Peyer's patch (tissue), 4 donors: Measurements from ENCODE around the gene SCAMP3. TPM values are rescaled to one million over a fixed set of nuclear protein-coding genes. Genes with fewer than 3 reads are reported as not detected.

ENCODE experiments used
- DNase-seq, 3 donors: peaks; one replicate each; pipeline ENCODE4 v3.0.0-alpha.2; 2017 to 2019
- H3K27ac ChIP-seq, 4 donors: fragments of 200-600 bp; sonication (generic); one replicate each; pipeline ENCODE4 v1.5.1; 2016 to 2019
- H3K27me3 ChIP-seq, 2 donors: fragments of 200-600 bp; sonication (generic); one replicate each; pipeline ENCODE4 v1.5.1; 2019
- H3K36me3 ChIP-seq, 3 donors: fragments of 200-600 bp; sonication (generic); one replicate each; pipeline ENCODE4 v1.5.1; 2016 to 2019
- H3K4me1 ChIP-seq, 4 donors: fragments of 200-600 bp; sonication (generic); one replicate each; pipeline ENCODE4 v1.5.1; 2016 to 2019
- H3K4me3 ChIP-seq, 4 donors: fragments of 200-600 bp; sonication (generic); 1 replicate in 3 of 4; 2 replicates in 1 of 4; pipeline ENCODE4 v1.5.1; 2016 to 2019; ENCODE audit warnings: mild to moderate bottlenecking in 1 of 4
- H3K9me3 ChIP-seq, 4 donors: fragments of 200-600 bp; sonication (generic); one replicate each; pipeline ENCODE4 v1.5.1; 2016 to 2019; ENCODE audit warnings: mild to moderate bottlenecking in 1 of 4
- CTCF ChIP-seq, 6 experiments: fragments of 450-650 bp in 4 of 6; fragments of 200-600 bp in 2 of 6; sonication (generic) in 1 of 6; IDR thresholded peaks; one replicate each; pipeline ENCODE4 v1.5.1; 2017 to 2019; ENCODE audit warnings: antibody characterized with exemption in 6 of 6, mild to moderate bottlenecking in 3 of 6, moderate library complexity in 1 of 6
- POLR2A ChIP-seq, 2 donors: fragments of 450-650 bp; IDR thresholded peaks; one replicate each; pipeline ENCODE4 v1.5.1; 2017; ENCODE audit warnings: antibody characterized with exemption in 2 of 2, mild to moderate bottlenecking in 2 of 2, moderate library complexity in 2 of 2
- total RNA-seq, 4 donors: library from RNA; depleted of rRNA; stranded (reverse); fragments of >200 nt; gene quantifications; one replicate each; pipeline ENCODE4 v1.1.0, GENCODE V29; 2016

SCAMP3 gene
- total RNA-seq, 4 donors from 2014 or later, result 34.7 to 63.7 (median 49.2) TPM

DNA sequence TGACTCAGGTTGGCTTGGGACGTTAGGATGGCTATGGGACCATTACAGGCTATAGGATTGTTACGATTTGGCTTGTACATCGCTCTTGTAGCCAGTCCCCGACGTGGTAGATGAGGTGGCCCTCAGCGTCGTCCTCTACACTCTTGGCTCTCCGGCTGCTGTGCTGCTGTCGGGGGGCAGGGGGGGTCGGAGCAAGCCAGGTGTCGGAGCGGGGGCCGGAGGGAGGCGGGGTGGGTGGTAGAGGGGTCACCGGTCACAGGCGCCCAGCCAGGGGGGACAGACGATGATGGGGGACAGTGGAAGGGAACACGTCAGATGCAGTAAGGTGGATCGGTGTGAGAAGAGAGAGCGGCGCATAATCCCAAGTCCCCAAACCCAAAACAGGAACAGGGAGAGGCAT is 6.5 kb upstream of the SCAMP3 start:
- H3K27ac ChIP-seq, result no peak overlapping the region
- H3K27me3 ChIP-seq, result no peaks in the 10 kb centered on the region
- TF ChIP-seq POLR2A (IDR thresholded peaks at IDR 0.05), result no peak
- TF ChIP-seq CTCF (IDR thresholded peaks at IDR 0.05), result no peak
- no peak for DNase-seq
- H3K4me3 ChIP-seq, result no peak overlapping the region
- peaks cover 0 to 80% (median 4%) of the 10 kb centered on the region in 3 donors for H3K36me3 ChIP-seq
- H3K9me3 ChIP-seq, result no peaks in the 10 kb centered on the region
- peaks cover 0 to 16% (median 6%) of the 10 kb centered on the region in 4 donors for H3K4me1 ChIP-seq

GRCh38 chr1:155267373-155267772 is 5.2 kb upstream of the SCAMP3 start:
- no peak for DNase-seq
- Histone ChIP-seq H3K9me3 (no peaks in the 10 kb centered on the region), H3K36me3 (peaks cover 0 to 88% (median 4%) of the 10 kb centered on the region in 3 donors), H3K4me1 (peaks cover 0 to 17% (median 3%) of the 10 kb centered on the region in 4 donors), H3K27ac (no peak overlapping the region), H3K4me3 (no peak overlapping the region), H3K27me3 (no peaks in the 10 kb centered on the region)
- no peak for TF ChIP-seq POLR2A (IDR thresholded peaks at IDR 0.05)
- no peak for TF ChIP-seq CTCF (IDR thresholded peaks at IDR 0.05)

- no peaks in the 10 kb centered on the region for H3K9me3 ChIP-seq
- no peak overlapping the region for H3K27ac ChIP-seq
- peaks cover 0 to 88% (median 4%) of the 10 kb centered on the region in 3 donors for H3K36me3 ChIP-seq
- peaks cover 0 to 10% (median 1%) of the 10 kb centered on the region in 4 donors for H3K4me1 ChIP-seq
- DNase-seq, result no peak
- no peak overlapping the region for H3K4me3 ChIP-seq
- TF ChIP-seq CTCF (IDR thresholded peaks at IDR 0.05) (no peak), POLR2A (IDR thresholded peaks at IDR 0.05) (no peak)
- no peaks in the 10 kb centered on the region for H3K27me3 ChIP-seq
Observed at GRCh38 chr1:155266553-155266952, 4.4 kb upstream of the SCAMP3 start.

DNA sequence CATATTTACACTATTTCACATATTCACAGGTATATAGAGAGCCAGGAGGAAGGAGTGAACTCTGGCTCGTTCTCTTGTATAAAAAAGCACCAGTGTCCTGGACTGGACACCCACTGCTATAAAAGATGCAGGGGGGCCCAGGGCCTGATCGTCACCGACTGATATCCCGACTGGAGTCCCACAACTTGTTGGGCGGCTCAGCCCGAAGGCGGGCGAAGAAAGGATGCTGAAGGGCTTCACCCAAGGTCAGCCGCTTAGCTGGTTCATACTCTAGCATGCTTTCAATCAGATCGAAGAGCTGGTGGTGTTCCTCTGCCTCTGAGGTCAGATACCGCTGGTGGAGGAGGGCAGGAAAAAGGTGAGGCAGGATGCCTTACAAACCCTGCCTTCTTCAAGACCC is 907 bp upstream of the SCAMP3 start:
- no peaks in the 10 kb centered on the region for H3K9me3 ChIP-seq
- H3K36me3 ChIP-seq, result peaks cover 0 to 68% (median 0%) of the 10 kb centered on the region in 3 donors
- peaks cover 4 to 16% (median 10%) of the 10 kb centered on the region in 4 donors for H3K4me1 ChIP-seq
- TF ChIP-seq CTCF (IDR thresholded peaks at IDR 0.05), result no peak
- TF ChIP-seq POLR2A (IDR thresholded peaks at IDR 0.05), result no peak
- peak overlapping the region in 1 of 4 donors; percentile 84 for H3K27ac ChIP-seq
- no peak for DNase-seq
- H3K27me3 ChIP-seq, result no peaks in the 10 kb centered on the region
- no peak overlapping the region for H3K4me3 ChIP-seq

DNA sequence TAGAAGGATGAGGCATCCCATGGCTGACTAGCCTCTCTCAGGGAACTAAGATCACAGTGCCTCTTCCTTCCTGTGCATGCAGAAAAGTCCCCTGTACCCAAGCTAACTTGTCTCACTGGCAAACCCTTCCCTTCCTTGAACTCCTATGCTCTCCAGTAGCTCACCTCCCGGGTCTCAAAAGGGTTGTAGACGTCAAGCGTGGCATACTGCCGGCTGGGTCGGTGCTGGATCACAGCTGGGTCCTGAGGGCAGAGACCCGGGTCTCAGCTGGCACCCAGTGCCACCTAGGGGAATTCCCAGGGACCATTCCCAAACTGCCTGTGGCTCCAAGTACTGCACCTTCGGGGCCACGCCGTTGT is 688 bp downstream of the SCAMP3 start:
- peaks cover 0 to 61% (median 0%) of the 10 kb centered on the region in 3 donors for H3K36me3 ChIP-seq
- no peak for TF ChIP-seq POLR2A (IDR thresholded peaks at IDR 0.05)
- TF ChIP-seq CTCF (IDR thresholded peaks at IDR 0.05), result peak in 1 of 6 experiments; percentile 1
- DNase-seq, result no peak
- no peaks in the 10 kb centered on the region for H3K27me3 ChIP-seq
- H3K4me1 ChIP-seq, result peaks cover 4 to 16% (median 10%) of the 10 kb centered on the region in 4 donors
- H3K9me3 ChIP-seq, result no peaks in the 10 kb centered on the region
- H3K4me3 ChIP-seq, result peak overlapping the region; percentile 83 to 91 (median 85)
- H3K27ac ChIP-seq, result peak overlapping the region; percentile 81 to 93 (median 84)

DNA sequence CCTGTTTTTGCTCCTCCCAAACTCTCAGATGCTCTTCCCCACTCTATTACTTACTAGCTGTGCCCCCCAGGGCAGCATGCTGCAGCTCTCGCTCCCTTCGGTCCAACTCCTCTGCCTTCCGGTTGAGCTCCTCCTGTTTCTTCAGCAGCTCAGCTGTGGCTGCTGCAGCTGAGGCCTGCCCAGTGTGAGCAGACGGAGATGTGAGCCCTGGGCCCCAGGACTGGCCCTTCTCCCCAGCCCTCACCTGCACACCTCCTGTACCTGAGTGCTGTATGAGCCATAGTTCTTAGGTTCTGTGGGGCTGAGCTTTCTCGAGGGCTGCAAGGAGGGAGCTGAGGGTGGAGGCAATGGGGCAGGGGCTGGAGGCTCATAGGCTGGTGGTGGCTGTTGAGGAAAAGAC is 1.9 kb downstream of the SCAMP3 start:
- H3K36me3 ChIP-seq, result peaks cover 0 to 49% (median 0%) of the 10 kb centered on the region in 3 donors
- TF ChIP-seq POLR2A (IDR thresholded peaks at IDR 0.05) (no peak), CTCF (IDR thresholded peaks at IDR 0.05) (no peak)

More for the DNA sequence above, 1.9 kb downstream of the SCAMP3 start:
- Histone ChIP-seq H3K27ac (no peak overlapping the region), H3K4me3 (no peak overlapping the region), H3K27me3 (no peaks in the 10 kb centered on the region), H3K9me3 (no peaks in the 10 kb centered on the region), H3K4me1 (peaks cover 6 to 16% (median 11%) of the 10 kb centered on the region in 4 donors)
- no peak for DNase-seq
